ENCODE measurements around the gene LIN7B. TPM values are rescaled to one million over a fixed set of nuclear protein-coding genes. Genes with fewer than 3 reads are reported as not detected.

The LIN7B gene
- total and polyA plus RNA-seq, 9 of the 15 experiments (the other 6 are each of a cell fraction or from before 2014, with no cell fraction given): 0.89 to 15.7 (median 4.0) TPM

DNA sequence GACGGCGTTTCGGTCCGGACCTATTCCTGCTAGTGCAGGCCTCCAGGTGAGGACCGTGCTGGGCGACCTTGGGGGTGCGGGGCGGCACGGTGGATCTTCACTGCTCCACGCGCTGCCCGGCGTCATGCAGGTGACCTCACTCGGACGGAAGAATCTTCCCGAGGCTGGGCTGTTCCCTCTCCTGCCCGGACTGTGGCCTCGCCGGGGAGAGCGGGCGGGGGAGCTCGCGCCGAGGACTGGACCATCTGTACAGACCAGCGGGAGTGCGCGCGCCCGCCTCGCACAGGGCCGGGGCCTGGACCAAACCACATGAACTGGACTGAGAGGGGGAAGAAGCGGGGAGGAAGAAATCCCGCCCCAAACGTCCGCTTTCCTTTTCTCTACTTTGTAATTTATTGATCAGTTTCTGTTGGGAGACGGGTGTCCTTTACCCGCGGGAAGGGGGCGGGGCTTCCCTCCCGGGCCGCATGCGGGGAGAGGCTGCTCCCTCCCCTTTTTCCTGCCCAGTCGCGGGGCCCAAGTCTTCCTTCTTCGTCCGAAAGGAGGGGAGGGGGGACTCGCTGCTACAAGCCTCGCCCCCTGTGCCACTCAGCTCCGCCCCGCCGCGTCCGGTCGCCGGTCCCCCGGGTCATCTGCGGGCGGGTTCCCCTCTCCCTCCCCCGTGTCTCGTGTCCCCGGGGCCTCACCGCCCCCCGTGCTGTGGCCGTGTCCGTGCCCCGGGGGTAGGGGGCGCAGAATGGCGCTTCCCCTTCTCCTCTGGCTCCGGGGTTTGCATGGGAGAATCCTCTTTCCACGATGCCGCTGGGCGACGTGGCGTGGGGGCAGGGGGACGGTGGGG, 36.2 kb downstream of the LIN7B start (continued):
- peak; percentile 82; the same call in 1 of the 2 replicates for TF ChIP-seq SREBF1 (IDR thresholded peaks at IDR 0.05; ENCODE audit: borderline replicate concordance, low read depth, low read length)
- TF ChIP-seq ERF (CRISPR knock-in tag; IDR thresholded peaks at IDR 0.05): peak; percentile 86
- TF ChIP-seq, protein P1, sequence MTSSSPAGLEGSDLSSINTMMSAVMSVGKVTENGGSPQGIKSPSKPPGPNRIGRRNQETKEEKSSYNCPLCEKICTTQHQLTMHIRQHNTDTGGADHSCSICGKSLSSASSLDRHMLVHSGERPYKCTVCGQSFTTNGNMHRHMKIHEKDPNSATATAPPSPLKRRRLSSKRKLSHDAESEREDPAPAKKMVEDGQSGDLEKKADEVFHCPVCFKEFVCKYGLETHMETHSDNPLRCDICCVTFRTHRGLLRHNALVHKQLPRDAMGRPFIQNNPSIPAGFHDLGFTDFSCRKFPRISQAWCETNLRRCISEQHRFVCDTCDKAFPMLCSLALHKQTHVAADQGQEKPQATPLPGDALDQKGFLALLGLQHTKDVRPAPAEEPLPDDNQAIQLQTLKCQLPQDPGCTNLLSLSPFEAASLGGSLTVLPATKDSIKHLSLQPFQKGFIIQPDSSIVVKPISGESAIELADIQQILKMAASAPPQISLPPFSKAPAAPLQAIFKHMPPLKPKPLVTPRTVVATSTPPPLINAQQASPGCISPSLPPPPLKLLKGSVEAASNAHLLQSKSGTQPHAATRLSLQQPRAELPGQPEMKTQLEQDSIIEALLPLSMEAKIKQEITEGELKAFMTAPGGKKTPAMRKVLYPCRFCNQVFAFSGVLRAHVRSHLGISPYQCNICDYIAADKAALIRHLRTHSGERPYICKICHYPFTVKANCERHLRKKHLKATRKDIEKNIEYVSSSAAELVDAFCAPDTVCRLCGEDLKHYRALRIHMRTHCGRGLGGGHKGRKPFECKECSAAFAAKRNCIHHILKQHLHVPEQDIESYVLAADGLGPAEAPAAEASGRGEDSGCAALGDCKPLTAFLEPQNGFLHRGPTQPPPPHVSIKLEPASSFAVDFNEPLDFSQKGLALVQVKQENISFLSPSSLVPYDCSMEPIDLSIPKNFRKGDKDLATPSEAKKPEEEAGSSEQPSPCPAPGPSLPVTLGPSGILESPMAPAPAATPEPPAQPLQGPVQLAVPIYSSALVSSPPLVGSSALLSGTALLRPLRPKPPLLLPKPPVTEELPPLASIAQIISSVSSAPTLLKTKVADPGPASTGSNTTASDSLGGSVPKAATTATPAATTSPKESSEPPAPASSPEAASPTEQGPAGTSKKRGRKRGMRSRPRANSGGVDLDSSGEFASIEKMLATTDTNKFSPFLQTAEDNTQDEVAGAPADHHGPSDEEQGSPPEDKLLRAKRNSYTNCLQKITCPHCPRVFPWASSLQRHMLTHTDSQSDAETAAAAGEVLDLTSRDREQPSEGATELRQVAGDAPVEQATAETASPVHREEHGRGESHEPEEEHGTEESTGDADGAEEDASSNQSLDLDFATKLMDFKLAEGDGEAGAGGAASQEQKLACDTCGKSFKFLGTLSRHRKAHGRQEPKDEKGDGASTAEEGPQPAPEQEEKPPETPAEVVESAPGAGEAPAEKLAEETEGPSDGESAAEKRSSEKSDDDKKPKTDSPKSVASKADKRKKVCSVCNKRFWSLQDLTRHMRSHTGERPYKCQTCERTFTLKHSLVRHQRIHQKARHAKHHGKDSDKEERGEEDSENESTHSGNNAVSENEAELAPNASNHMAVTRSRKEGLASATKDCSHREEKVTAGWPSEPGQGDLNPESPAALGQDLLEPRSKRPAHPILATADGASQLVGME (CRISPR knock-in tag; IDR thresholded peaks at IDR 0.05): peak; percentile 60; the same call in 1 of the 2 replicates
- no peak for TF ChIP-seq EHMT2 (IDR thresholded peaks at IDR 0.05)
- TF ChIP-seq, protein P2, sequence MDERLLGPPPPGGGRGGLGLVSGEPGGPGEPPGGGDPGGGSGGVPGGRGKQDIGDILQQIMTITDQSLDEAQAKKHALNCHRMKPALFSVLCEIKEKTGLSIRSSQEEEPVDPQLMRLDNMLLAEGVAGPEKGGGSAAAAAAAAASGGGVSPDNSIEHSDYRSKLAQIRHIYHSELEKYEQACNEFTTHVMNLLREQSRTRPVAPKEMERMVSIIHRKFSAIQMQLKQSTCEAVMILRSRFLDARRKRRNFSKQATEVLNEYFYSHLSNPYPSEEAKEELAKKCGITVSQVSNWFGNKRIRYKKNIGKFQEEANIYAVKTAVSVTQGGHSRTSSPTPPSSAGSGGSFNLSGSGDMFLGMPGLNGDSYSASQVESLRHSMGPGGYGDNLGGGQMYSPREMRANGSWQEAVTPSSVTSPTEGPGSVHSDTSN (CRISPR knock-in tag; IDR thresholded peaks at IDR 0.05; ENCODE audit: low read depth): no peak
- TF ChIP-seq, protein P2 (tag; conservative IDR thresholded peaks at IDR 0.05; ENCODE audit: low read depth): peak; percentile 61
- TF ChIP-seq HCFC1 (IDR thresholded peaks at IDR 0.05; ENCODE audit: low read depth, low read length): peak; percentile 12; the same call in 1 of the 2 replicates
- TF ChIP-seq CBX5 (IDR thresholded peaks at IDR 0.05; ENCODE audit: borderline replicate concordance, low read depth): no peak
- no peak for TF ChIP-seq MED1 (CRISPR knock-in tag; IDR thresholded peaks at IDR 0.05; ENCODE audit: borderline replicate concordance)
- peak; percentile 20; the same call in 1 of the 2 replicates for TF ChIP-seq BCOR (IDR thresholded peaks at IDR 0.05)
- 0 out of 2 replicates have a peak, but pooled peaks have one; percentile 58 for TF ChIP-seq ESRRB (CRISPR knock-in tag; IDR thresholded peaks at IDR 0.05; ENCODE audit: borderline replicate concordance)
- TF ChIP-seq HNRNPLL (IDR thresholded peaks at IDR 0.05; ENCODE audit: low read depth, low read length, poor library complexity, severe bottlenecking): peak; percentile 36
- TF ChIP-seq XRCC3 (IDR thresholded peaks at IDR 0.05): no peak
- peak; percentile 88; the same call in 1 of the 2 replicates for TF ChIP-seq GATAD2A (IDR thresholded peaks at IDR 0.05)
- peak; percentile 40; the same call in 1 of the 2 replicates for TF ChIP-seq CBX1 (IDR thresholded peaks at IDR 0.05; ENCODE audit: low read depth)
- TF ChIP-seq SMAD2 (IDR thresholded peaks at IDR 0.05; ENCODE audit: low read depth, low read length): no peak
- TF ChIP-seq KLF1 (tag; IDR thresholded peaks at IDR 0.05): no peak
- TF ChIP-seq SIN3A (IDR thresholded peaks at IDR 0.05; ENCODE audit: borderline replicate concordance in 2 of 2, control insufficient read depth in 1 of 2, low read depth in 2 of 2, low read length in 2 of 2): peak in 1 of 2 experiments; percentile 5; a peak in 1 of 4 replicates
- peak; percentile 47 for TF ChIP-seq POLR2H (tag; IDR thresholded peaks at IDR 0.05; ENCODE audit: low read depth)
- peak; percentile 20 to 57; a peak in 2 of 4 replicates for TF ChIP-seq SIX5 (IDR thresholded peaks at IDR 0.05; ENCODE audit: borderline replicate concordance in 1 of 2, insufficient read depth in 1 of 2, low read depth in 1 of 2, low read length in 2 of 2)
